ENCODE measurements around the gene PABPN1.
A peak's percentile ranks its signal among the peaks of the same experiment; 100 is the strongest.

PABPN1 gene

GRCh38 chr14:23327947-23328744 lies 6.9 kb downstream of the PABPN1 start:
- DNase-seq = peak; percentile 75

GRCh38 chr14:23335623-23336022 lies 14.4 kb downstream of the PABPN1 start:
- DNase-seq = no peak

GRCh38 chr14:23339506-23340268 lies 18.4 kb downstream of the PABPN1 start:
- no peak for DNase-seq

- no peak for DNase-seq
Measured at GRCh38 chr14:23344481-23344880, 23.2 kb downstream of the PABPN1 start.

GRCh38 chr14:23345987-23346692 lies 24.9 kb downstream of the PABPN1 start:
- DNase-seq = no peak

- no peak for DNase-seq
Measured at GRCh38 chr14:23346693-23347405, 25.6 kb downstream of the PABPN1 start.

GRCh38 chr14:23347406-23348296 lies 26.4 kb downstream of the PABPN1 start:
- no peak for DNase-seq

- DNase-seq = no peak
Measured at GRCh38 chr14:23348297-23348655, 27.0 kb downstream of the PABPN1 start.

- no peak for DNase-seq
Measured at GRCh38 chr14:23349156-23349845, 28.0 kb downstream of the PABPN1 start.

- DNase-seq = no peak
Measured at GRCh38 chr14:23351681-23352505, 30.6 kb downstream of the PABPN1 start.

GRCh38 chr14:23352506-23353432 lies 31.5 kb downstream of the PABPN1 start, which contains the start of gene SLC22A17:
SLC22A17 (minus strand) TSS chr14:23352887.
- peak; percentile 83 for DNase-seq

GRCh38 chr14:23353433-23353780 lies 32.1 kb downstream of the PABPN1 start:
- DNase-seq = no peak

- DNase-seq = no peak
Measured at GRCh38 chr14:23354990-23355389, 33.7 kb downstream of the PABPN1 start.

GRCh38 chr14:23355871-23356435 lies 34.7 kb downstream of the PABPN1 start:
- no peak for DNase-seq

- no peak for DNase-seq
Measured at GRCh38 chr14:23356662-23357061, 35.4 kb downstream of the PABPN1 start.

GRCh38 chr14:23357261-23357660 lies 36.0 kb downstream of the PABPN1 start:
- no peak for DNase-seq

GRCh38 chr14:23358042-23358441 lies 36.8 kb downstream of the PABPN1 start:
- DNase-seq = no peak

- no peak for DNase-seq
Measured at GRCh38 chr14:23358553-23359166, 37.4 kb downstream of the PABPN1 start.

All from NCI-H2171 treated with DMSO at 0.1 percent for 48 hours (cell line).